ENCODE measurements around the gene PBX4.

DNA sequence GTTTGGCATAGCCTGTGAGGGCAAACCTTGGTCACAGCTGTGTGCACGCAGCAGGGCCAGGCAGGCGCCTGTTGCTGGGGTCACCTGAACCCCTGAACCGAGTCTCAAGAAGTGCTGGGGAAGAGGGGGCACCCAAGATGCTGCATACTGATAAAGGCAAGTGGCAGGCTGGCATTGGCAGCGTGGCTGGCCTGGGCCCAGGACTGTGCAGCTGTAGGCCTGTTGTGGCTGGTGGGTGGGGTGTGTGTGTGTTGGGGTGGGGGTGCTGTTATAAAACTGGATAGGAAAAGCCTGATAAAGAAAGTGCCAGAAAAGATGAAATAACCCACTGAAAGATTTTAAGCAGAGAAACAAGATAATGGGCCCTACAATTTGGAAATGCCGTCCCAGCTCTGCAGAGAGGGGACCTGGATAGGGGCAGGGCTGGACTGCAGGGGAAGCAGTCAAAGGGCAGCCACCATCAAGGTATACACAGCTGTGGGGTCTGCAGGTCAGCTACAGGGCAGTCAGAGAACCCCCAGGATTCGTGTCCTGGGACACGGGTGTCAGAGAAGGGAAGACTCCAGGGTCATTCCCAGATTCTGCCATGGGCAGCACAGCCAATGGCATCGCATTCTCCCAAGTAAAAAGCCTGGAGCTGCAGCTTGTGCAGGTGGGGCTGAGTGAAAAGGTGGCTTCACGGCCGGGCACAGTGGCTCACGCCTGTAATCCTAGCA lies 47.3 kb downstream of the PBX4 start:
- TF ChIP-seq, protein P1, sequence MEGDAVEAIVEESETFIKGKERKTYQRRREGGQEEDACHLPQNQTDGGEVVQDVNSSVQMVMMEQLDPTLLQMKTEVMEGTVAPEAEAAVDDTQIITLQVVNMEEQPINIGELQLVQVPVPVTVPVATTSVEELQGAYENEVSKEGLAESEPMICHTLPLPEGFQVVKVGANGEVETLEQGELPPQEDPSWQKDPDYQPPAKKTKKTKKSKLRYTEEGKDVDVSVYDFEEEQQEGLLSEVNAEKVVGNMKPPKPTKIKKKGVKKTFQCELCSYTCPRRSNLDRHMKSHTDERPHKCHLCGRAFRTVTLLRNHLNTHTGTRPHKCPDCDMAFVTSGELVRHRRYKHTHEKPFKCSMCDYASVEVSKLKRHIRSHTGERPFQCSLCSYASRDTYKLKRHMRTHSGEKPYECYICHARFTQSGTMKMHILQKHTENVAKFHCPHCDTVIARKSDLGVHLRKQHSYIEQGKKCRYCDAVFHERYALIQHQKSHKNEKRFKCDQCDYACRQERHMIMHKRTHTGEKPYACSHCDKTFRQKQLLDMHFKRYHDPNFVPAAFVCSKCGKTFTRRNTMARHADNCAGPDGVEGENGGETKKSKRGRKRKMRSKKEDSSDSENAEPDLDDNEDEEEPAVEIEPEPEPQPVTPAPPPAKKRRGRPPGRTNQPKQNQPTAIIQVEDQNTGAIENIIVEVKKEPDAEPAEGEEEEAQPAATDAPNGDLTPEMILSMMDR (IDR thresholded peaks at IDR 0.05), result no peak
- no peak for TF ChIP-seq POLR2A (IDR thresholded peaks at IDR 0.05)
- TF ChIP-seq POLR2AphosphoS5 (IDR thresholded peaks at IDR 0.05), result no peak
- no peak for TF ChIP-seq EP300 (IDR thresholded peaks at IDR 0.05)
